GM19099 (cell line): ENCODE data around the gene CTNND2.

Experiments
- POLR2A ChIP-seq: IDR thresholded peaks from 3 replicates; pipeline ENCODE4 v1.6.1; 2011; ENCODE audit warnings: low read depth; ENCODE audit not compliant: insufficient read length; ENCODE audit errors: extremely low read depth

CTNND2 gene

GRCh38 chr5:11323761-11324160 is 580.5 kb downstream of the CTNND2 start:
- no peak for TF ChIP-seq POLR2A

GRCh38 chr5:11322133-11322532 is 582.1 kb downstream of the CTNND2 start:
- TF ChIP-seq POLR2A: no peak

- no peak for TF ChIP-seq POLR2A
Measured at GRCh38 chr5:11319836-11320580, 584.2 kb downstream of the CTNND2 start.

GRCh38 chr5:11311731-11312130 is 592.5 kb downstream of the CTNND2 start:
- TF ChIP-seq POLR2A: no peak

- no peak for TF ChIP-seq POLR2A
Measured at GRCh38 chr5:11311272-11311671, 593.0 kb downstream of the CTNND2 start.

GRCh38 chr5:11310158-11310557 is 594.1 kb downstream of the CTNND2 start:
- TF ChIP-seq POLR2A: no peak

- TF ChIP-seq POLR2A: no peak
Measured at GRCh38 chr5:11306365-11306764, 597.9 kb downstream of the CTNND2 start.

- TF ChIP-seq POLR2A: no peak
Measured at GRCh38 chr5:11305245-11305644, 599.0 kb downstream of the CTNND2 start.

- no peak for TF ChIP-seq POLR2A
Measured at GRCh38 chr5:11304641-11305040, 599.6 kb downstream of the CTNND2 start.

GRCh38 chr5:11302663-11303062 is 601.6 kb downstream of the CTNND2 start:
- no peak for TF ChIP-seq POLR2A

- no peak for TF ChIP-seq POLR2A
Measured at GRCh38 chr5:11301171-11301570, 603.1 kb downstream of the CTNND2 start.

GRCh38 chr5:11300736-11301135 is 603.5 kb downstream of the CTNND2 start:
- no peak for TF ChIP-seq POLR2A

GRCh38 chr5:11298877-11299276 is 605.4 kb downstream of the CTNND2 start:
- TF ChIP-seq POLR2A: no peak

GRCh38 chr5:11293523-11293922 is 610.7 kb downstream of the CTNND2 start:
- no peak for TF ChIP-seq POLR2A

GRCh38 chr5:11292648-11293356 is 611.4 kb downstream of the CTNND2 start:
- no peak for TF ChIP-seq POLR2A

- no peak for TF ChIP-seq POLR2A
Measured at GRCh38 chr5:11289733-11290132, 614.5 kb downstream of the CTNND2 start.
